Heart left ventricle (tissue), 16 donors: ENCODE results near the gene PXYLP1. TPM values are rescaled to one million over a fixed set of nuclear protein-coding genes. Genes with fewer than 3 reads are reported as not detected.

Experiments
- ATAC-seq, 4 donors: fragments of 200-7000 bp; cut with Tn5 transposase; one replicate each; pipeline ENCODE4 v1.9.1; 2020 to 2022; ENCODE audit warnings: moderate library complexity in 4 of 4, mild to moderate bottlenecking in 3 of 4, moderate number of reproducible peaks in 1 of 4
- DNase-seq, 5 donors: peaks; one replicate each; pipeline ENCODE4 v3.0.0-alpha.2; 2020
- H3K27ac ChIP-seq, 12 donors: fragments of 200-600 bp; sonication (generic) in 4 of 12; one replicate each; pipeline versions ENCODE4 v1.5.0 to v1.8.0; 2016 to 2022; ENCODE audit warnings: mild to moderate bottlenecking in 2 of 12
- H3K27me3 ChIP-seq, 9 donors: fragments of 200-600 bp; sonication (generic) in 2 of 9; one replicate each; pipeline versions ENCODE4 v1.5.1 to v1.8.0; 2016 to 2022; ENCODE audit warnings: mild to moderate bottlenecking in 3 of 9
- H3K36me3 ChIP-seq, 9 donors: fragments of 200-600 bp; sonication (generic) in 2 of 9; one replicate each; pipeline versions ENCODE4 v1.5.0 to v1.8.0; 2018 to 2022; ENCODE audit warnings: mild to moderate bottlenecking in 2 of 9
- H3K4me1 ChIP-seq, 12 donors: fragments of 200-600 bp; sonication (generic) in 4 of 12; one replicate each; pipeline versions ENCODE4 v1.5.0 to v1.8.0; 2016 to 2022; ENCODE audit warnings: mild to moderate bottlenecking in 3 of 12
- H3K4me3 ChIP-seq, 12 donors: fragments of 200-600 bp; sonication (generic) in 4 of 12; one replicate each; pipeline versions ENCODE4 v1.5.0 to v1.8.0; 2017 to 2022; ENCODE audit warnings: mild to moderate bottlenecking in 9 of 12, moderate library complexity in 4 of 12
- H3K9me3 ChIP-seq, 12 donors: fragments of 200-600 bp; sonication (generic) in 4 of 12; one replicate each; pipeline versions ENCODE4 v1.5.0 to v1.8.0; 2016 to 2022; ENCODE audit warnings: mild to moderate bottlenecking in 1 of 12
- CTCF ChIP-seq, 12 donors: fragments of 200-600 bp; sonication (generic) in 4 of 12; IDR thresholded peaks; one replicate each; pipeline versions ENCODE4 v1.5.0 to v1.8.0; 2018 to 2022; ENCODE audit warnings: antibody characterized with exemption in 12 of 12, mild to moderate bottlenecking in 5 of 12
- POLR2A ChIP-seq, 2 donors: fragments of 450-650 bp; IDR thresholded peaks; one replicate each; pipeline ENCODE4 v1.6.1; 2017; ENCODE audit warnings: antibody characterized with exemption in 2 of 2, mild to moderate bottlenecking in 2 of 2, moderate library complexity in 2 of 2
- WGBS, 4 donors: extraction: QIAGEN DNeasy Blood & Tissue Kit in 2 of 4; methylation state at CpG; one replicate each; pipeline versions ENCODE4 v1.1.5 to v1.1.7; 2013 to 2018; 5-methylcytosine and 5-hydroxymethylcytosine counted together
- intact Hi-C, 10 donors: fragments of 100-400 bp; cut with DNase I; formaldehyde crosslinking; loops; one replicate each; pipeline versions ENCODE4 v1.11.1 to v1.14.2; 2022
- polyA plus RNA-seq, 2 donors: library from polyadenylated mRNA; stranded (reverse); fragments of 200-250 nt; gene quantifications; one replicate each; pipeline ENCODE4 v1.2.3, GENCODE V29; 2013
- total RNA-seq, 9 donors: library from RNA; depleted of rRNA in 2 of 9; stranded (reverse); fragments of >200 nt in 2 of 9; fragmentation: NEBNext Ultra II Directional in 3 of 9; extraction: Animal tissue kit (Norgen Biotek cat#: 25700) in 3 of 9; gene quantifications; one replicate each; pipeline versions ENCODE4 v1.1.0 to v1.2.4, GENCODE V29; 2016 to 2023
- donor health status: ischemic (EF 13 %, LVEDD 7.1; RV severe dilation, severe dysfunction).
- donor health status: healthy with polysubstance abuse.
- donor health status: DM: no; HTN: yes; CAD: no.
- donor health status: DM: no; HTN: no; CAD: no.
- donor health status: ischemic (EF 25% LVEDD 6.9; RV normal size, moderate dysfunction).
- donor health status: ischemic (EF 25% LVEDD 5.7; RV mildly dilated, moderate dysfunction).
- donor health status: healthy.
- donor health status: DM: yes; HTN: yes; CAD: no.
- donor health status: ischemic (EF 35%, LVEDD 5.7; RV mildly dilated, moderate dysfunction).
- donor health status: nonischemic (EF 11% LVEDD 7.7; RV severe dilation, severe dysfunction).
- donor health status: DM: yes; HTN: yes; CAD: no.
- donor health status: PGD.
- donor health status: ischemic (EF 29% LVEDD 5.4; RV normal size, mild dysfunction).
- donor health status: nonischemic (EF 23%, LVEDD 6.1; RV moderate dilation, normal function).

The PXYLP1 gene
- total and polyA plus RNA-seq, 11 donors, result 7.3 to 30.6 (median 21.2) TPM

DNA sequence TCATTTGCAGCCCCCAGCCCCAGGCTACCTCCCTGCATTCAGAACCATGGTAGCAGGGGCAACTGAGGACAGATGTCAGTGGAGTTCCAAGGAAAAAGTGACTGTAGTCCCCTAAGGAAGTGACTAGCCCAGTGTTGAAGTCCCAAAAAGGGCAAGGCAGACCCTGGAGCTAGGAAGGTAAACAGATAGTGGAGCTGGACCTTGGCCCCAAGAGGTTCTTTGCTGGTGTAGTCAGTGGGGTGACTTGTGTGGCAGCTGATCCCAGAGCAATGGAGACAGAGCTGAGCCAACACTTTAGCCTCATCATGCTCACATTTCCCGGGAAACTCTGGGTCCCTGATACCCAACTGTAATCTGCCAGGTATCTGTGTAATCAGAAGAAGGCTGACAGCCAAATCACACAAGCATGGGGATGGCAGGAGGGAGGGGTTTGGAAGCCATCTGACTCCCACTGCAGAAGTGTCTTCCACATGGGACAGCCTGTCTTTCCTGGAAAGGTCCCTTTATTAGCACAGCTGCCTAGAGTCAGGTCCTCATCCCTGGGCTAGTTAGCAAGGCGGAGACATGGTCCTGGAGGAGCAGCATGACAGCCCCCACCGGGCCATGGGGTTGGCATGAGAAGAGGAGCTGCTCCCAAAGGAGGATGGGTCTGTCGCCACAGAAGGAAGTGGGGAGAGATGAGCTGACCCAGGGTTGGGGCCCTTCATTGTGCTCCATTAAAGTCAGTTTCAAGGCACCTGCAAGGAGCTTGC is 39.8 kb downstream of the PXYLP1 start:
- Histone ChIP-seq H3K27ac (no peak overlapping the region), H3K27me3 (no peaks in the 10 kb centered on the region), H3K4me3 (no peak overlapping the region), H3K9me3 (no peaks in the 10 kb centered on the region), H3K36me3 (peaks cover 0 to 8% (median 0%) of the 10 kb centered on the region in 9 donors), H3K4me1 (peaks cover 0 to 23% (median 6%) of the 10 kb centered on the region in 12 donors)
- 78 to 84% (median 82%) methylated on average over 4 of the region's 4 CpGs for WGBS, 4 donors
- no peak for ATAC-seq
- TF ChIP-seq CTCF (IDR thresholded peaks at IDR 0.05) (no peak), POLR2A (IDR thresholded peaks at IDR 0.05) (no peak)
- DNase-seq, result no peak
- intact Hi-C loops, result loop anchor here in 2 of 10 donors (1.0 to 5.0 kb wide), 2 partner anchors 17 to 39 kb away; partner anchors contain the start of gene PXYLP1 (in 1 of the 2)

DNA sequence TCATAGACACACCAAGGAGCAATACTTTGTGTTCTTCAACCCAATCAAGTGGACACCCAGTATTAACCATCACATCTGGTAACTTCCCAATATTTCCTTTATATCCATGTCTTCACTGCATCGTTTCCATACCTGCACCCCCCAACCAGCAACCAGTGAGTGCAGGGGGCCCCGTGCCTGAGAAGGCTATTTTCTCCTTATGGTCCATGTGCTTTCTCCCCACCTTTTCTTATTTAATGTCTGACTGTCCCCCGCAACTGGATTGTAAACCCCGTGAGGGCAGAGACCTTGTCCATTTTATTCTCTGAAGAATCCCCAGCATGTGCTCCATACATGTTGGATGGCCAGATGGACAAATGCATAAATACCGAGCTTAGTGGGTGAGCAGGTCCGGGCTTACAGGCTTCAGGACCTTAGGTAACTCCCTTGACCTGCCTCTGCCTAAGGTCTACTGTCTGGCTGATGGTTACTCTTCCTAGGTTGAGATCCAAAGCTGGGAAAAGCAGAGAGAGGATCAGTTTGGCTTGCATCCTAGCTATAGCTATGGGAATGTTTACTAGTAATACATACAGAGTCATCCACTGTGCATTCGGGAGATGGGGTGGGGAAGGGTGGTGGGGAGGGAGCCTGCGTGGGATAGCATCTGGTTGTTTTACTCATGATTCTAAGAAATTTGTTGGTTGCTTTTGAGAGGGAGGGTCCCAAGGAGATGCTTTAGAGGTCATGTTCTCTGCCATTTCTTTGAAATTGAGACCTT is 41.5 kb downstream of the PXYLP1 start:
- Histone ChIP-seq H3K27me3 (no peaks in the 10 kb centered on the region), H3K9me3 (no peaks in the 10 kb centered on the region), H3K27ac (no peak overlapping the region), H3K4me3 (no peak overlapping the region), H3K4me1 (peaks cover 0 to 19% (median 6%) of the 10 kb centered on the region in 12 donors), H3K36me3 (peaks cover 0 to 10% (median 0%) of the 10 kb centered on the region in 9 donors)
- intact Hi-C loops, result loop anchor here in 2 of 10 donors (1.0 to 5.0 kb wide), 2 partner anchors 19 to 41 kb away; partner anchors contain the start of gene PXYLP1 (in 1 of the 2)
- 92 to 97% (median 96%) methylated on average over 8 of the region's 8 CpGs for WGBS, 4 donors
- no peak for DNase-seq
- TF ChIP-seq CTCF (IDR thresholded peaks at IDR 0.05) (no peak), POLR2A (IDR thresholded peaks at IDR 0.05) (no peak)
- ATAC-seq, result no peak

DNA sequence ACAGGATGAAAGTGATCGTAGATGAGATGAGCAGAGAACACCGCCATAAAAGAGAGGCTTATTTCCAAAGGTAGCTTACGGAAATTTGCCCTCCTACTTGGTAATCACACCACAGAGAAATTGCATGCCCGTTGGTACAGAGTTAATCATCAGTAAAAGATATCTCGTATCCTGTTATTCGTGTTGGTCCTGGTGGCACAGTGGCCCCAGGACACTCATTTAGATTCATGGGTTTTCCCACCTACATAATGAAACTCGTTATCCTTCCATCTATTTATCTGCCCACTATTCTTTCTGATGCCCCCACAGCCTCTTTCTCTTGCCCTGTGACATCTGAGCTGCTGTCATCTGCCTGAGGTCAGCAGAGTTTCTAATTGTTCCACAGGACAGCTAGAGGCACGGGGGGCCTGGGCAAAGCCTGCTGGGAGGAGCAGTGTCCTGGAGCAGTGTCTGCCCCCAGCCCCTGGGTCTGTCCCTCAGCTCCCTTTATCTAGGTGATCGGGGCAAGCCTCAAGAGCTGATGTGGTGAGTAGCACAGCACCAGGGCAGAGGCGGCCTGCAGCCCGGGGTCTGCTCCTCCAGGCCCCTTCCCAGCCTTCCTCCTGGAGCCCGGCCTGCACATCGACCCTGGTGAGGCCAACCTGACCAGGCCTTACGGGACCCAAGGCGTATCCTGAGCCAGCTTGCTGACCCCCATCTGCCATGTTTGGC is 42.2 kb downstream of the PXYLP1 start:
- no peak for ATAC-seq
- WGBS, 4 donors, result 88 to 93% (median 92%) methylated on average over 15 of the region's 15 CpGs

More for the DNA sequence above, 42.2 kb downstream of the PXYLP1 start:
- Histone ChIP-seq H3K27ac (no peak overlapping the region), H3K36me3 (peaks cover 0 to 14% (median 0%) of the 10 kb centered on the region in 9 donors), H3K27me3 (no peaks in the 10 kb centered on the region), H3K4me1 (peaks cover 0 to 24% (median 9%) of the 10 kb centered on the region in 12 donors), H3K9me3 (no peaks in the 10 kb centered on the region), H3K4me3 (no peak overlapping the region)
- no peak for DNase-seq
- TF ChIP-seq CTCF (IDR thresholded peaks at IDR 0.05), result no peak
- no peak for TF ChIP-seq POLR2A (IDR thresholded peaks at IDR 0.05)
- intact Hi-C loops, result loop anchor here in 1 of 10 donors (5.0 kb wide), 1 partner anchor 42 kb away; the partner anchor contains the start of gene PXYLP1
